Activated CD8-positive, alpha-beta memory T cell treated with anti-CD3 and anti-CD28 coated beads, Interleukin-2, amount 50 U/mL, for 48 hours (primary cell): ENCODE data around the gene TULP4.
"Not testable (repeated sequence)": the region's sequence is repeated elsewhere in the genome, so short reads cannot be mapped to it uniquely, and the experiment has no call there.

Experiments used
- DNase-seq: peaks from one replicate; pipeline ENCODE4 v3.0.0-alpha.2; 2020

The TULP4 gene

DNA sequence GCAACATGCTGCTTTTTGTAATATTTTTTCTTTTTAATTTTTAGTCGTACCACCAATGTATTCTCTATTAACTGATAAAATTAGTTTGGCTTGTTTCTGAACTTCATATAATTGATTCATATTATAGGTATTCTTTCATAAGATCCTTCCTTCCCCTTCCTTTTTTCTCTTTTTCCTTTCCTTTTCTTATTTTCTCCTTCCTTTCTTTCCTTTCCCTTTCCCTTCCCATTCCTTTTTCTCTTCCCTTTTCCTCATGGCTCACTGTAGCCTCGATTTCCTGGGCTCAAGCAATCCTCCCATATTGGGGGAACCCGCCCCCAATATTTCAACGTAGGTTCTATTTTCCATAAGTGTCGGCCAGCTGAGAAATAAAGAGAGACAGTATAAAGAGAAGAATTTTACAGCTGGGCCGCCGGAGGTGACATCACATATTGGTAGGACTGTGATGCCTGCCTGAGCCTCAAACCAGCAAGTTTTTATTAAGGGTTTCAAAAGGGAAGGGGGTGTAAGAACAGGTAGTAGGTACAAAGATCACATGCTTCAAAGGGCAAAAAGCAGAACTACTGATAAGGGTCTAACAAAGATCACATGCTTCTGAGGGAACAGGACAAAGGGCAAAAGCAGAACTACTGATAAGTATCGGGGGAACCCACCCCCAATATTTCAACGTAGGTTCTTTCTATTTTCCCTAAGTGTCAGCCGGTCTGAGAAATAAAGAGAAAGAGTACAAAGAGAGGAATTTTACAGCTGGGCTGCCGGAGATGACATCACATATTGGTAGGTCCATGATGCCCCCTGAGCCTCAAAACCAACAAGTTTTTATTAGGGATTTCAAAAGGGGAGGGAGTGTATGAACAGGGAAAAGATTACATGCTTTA, 16.1 kb upstream of the TULP4 start:
- not testable (repeated sequence) for DNase-seq

DNA sequence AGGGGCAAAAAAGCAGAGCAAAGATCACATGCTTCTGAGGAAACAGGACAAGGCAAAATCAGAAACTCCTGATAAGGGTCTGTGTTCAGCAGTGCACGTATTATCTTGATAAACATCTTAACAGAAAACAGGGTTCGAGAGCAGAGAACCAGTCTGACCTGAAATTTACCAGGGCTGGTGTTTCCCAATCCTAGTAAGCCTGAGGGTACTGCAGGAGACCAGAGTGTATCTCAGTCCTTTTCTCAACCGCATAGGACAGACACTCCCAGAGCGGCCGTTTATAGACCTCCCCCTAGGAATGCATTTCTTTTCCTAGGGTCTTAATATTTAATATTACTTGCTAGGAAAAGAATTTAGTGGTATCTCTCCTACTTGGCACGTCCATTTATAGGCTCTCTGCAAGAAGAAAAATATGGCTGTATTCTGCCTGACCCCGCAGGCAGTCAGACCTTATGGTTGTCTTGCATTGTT, 15.4 kb upstream of the TULP4 start:
- not testable (repeated sequence) for DNase-seq

DNA sequence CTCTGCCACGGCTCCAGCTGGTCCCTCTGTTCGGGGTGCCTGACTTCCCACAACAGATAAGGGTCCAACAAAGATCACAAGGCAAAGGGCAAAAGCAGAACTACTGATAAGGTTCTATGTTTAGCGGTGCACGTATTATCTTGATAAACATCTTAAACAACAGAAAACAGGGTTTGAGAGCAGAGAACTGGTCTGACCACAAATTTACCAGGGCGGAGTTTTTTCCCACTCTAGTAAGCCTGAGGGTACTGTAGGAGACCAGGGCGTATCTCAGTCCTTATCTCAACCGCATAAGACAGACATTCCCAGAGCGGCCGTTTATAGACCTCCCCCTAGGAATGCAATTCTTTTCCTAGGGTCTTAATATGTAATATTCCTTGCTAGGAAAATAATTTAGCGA, 14.6 kb upstream of the TULP4 start:
- not testable (repeated sequence) for DNase-seq

DNA sequence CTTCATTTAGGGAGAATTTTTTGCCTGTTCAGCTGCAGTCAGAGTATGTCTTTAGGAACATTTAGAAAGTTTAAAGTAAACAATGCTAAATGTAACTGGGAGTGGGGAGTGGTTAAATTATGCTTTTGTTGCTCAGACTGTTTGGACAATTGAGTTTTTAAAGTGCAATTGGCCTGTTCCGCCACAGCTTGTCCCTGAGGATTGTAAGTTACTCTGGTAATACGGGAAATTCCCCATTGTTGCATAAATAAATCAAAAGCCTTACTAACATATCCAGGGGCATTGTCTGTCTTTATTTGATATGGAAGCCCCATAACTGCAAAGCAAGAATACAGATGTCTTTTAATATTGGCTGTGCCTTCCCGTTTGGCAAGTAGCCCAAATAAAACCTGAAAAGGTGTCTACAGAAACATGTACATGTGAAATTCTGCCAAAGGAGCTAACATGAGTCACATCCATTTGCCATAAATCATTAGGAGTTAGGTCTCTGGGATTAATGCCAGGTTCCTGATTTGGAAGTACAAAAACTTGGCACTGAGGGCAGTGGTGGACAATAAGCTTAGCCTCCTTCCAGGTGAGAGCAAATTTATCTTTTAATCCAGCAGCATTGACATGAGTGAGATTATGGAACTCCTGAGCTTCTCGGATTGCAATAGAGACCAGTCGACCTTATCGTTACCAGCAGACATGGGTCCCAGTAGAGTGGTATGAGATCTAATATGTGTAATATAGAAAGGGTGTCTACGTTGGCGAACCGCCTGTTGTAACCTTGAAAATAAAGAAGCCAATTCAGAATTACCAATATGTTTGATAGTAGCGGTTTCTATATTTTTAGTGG, 11.7 kb upstream of the TULP4 start:
- not testable (repeated sequence) for DNase-seq

DNA sequence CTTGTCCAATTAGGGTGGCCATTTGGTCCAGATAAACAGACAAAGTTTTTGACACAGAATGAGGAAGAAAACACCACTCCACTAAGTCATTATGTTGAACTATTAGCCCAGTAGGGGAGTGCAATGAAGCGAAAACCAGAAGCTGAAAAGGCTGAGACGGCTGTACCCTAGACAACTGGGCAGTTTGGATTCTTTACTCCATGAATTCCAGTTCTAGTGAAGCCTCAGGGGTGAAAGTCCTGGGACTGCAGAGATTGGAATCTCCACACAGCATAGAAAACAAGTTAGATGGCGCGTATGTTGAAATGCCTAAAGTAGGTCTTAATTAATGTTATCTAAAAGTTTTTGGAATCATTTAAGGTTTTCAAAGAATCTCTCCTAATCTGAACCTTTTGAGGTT, 10.7 kb upstream of the TULP4 start:
- DNase-seq = not testable (repeated sequence)

DNA sequence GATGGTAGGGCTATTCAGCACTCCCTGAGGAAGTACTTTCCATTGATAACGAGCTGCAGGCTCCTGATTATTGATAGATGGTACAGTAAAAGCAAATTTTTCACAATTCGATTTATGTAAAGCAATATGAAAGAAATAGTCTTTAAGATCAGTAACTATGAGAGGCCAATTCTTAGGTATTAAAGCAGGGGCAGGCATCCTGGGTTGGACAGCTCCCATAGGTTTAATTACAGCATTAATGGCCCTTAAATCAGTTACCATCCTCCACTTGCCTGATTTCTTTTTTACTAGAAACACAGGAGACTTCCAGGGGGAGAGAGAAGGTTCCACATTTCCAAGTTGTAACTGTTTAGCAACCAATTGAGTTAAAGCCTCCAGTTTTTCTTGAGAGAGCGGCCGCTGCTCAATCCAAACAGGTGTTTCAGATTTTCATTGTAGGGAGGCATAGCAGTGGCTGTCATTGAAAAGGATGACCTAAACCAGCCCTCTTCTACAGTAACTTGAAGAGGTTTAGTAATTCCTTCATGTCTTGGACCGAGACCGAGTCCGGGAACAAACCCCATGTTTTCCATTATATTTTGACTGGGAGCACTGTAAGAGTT, 10.0 kb upstream of the TULP4 start:
- DNase-seq = not testable (repeated sequence)

DNA sequence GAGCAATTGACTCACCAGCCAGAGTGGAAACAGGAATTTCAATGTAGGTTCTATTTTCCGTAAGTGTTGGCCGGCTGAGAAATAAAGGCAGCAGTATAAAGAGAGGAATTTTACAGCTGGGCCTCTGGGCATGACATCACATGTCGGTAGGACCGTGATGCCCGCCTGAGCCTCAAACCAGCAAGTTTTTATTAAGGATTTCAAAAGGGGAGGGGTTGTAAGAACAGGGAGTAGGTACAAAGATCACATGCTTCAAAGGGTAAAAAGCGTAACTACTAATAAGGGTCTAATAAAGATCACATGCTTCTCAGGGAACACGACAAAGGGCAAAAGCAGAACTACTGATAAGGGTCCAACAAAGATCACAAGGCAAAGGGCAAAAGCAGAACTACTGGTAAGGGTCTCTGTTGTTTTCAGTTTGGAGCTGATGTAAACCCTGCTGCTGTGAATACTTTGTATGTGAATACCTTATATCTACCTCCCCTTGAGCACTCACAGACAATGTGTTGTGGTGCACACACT, 9.0 kb upstream of the TULP4 start:
- no peak for DNase-seq

DNA sequence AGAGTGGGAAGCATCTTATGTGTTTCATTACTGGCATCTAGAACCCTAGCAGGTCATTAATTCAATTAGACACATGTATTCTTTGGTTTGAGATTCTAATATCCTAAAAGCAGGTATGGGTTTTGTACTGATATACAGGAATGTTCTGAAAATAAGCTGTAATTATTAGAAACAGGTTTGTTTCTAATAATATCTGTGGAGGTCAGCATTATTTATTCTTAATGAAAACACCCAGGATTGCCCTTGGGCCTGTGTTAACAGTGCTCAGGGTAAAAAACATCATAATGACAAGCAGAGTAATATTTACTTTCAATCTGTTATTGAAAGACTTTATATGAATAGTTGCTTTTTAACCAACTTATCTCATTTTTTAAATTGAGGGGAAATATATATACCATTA, 8.0 kb upstream of the TULP4 start:
- no peak for DNase-seq

DNA sequence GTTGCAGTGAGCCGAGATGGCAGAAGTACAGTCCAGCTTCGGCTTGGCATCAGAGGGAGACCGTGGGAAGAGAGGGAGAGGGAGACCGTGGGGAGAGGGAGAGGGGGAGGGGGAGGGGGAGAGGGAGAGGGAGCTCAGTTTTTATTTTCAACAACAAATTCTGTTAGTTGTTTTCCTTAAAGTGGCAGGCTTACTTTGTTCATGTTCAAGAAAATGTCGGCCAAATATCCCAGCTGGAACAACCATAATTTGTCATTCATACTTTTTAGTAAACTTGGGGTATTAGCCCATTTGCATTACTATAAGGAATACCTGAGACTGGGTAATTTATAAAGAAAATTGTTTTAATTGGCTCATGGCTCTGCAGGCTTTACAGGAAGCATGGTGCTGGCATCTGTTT, 2.5 kb upstream of the TULP4 start:
- DNase-seq = no peak

DNA sequence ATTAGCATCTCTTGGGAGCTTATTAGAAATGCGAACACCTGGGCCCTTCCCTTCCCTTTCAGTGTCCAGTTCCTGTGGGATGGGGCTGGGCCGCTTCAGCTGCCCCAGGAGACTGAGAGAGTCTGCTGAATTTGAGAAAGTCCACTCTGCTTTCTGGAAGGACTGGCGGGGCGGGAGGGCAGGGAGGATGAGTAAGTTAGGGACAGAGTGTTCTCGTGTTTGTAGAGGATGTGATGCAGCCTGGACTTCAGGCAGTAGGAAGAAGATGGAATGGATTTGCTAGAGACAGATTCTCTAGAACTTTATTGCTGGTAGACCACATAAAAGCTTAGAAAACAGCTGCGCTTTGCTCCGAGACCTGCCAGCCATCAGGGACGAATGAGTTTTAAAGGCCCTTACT, 1.1 kb upstream of the TULP4 start:
- no peak for DNase-seq

DNA sequence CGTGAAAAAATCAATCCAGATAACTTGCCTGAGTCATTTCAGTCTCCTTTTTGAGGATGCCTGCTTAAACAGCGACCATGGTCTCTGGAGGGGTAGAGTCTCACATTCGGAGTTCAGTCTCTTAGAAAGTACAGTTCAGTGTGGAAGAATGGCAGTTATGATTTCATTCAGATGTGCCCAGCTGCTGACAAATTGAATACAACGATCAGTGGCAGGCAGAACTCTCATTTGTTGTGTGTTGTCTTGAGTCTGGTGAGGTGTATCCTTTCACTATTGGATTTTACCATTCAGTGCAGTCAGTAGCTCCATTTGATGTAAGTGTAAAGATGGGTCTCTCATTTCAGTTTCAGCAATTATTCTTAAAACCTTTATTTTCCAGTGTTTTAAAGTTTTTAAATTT, 639 bp upstream of the TULP4 start:
- no peak for DNase-seq

DNA sequence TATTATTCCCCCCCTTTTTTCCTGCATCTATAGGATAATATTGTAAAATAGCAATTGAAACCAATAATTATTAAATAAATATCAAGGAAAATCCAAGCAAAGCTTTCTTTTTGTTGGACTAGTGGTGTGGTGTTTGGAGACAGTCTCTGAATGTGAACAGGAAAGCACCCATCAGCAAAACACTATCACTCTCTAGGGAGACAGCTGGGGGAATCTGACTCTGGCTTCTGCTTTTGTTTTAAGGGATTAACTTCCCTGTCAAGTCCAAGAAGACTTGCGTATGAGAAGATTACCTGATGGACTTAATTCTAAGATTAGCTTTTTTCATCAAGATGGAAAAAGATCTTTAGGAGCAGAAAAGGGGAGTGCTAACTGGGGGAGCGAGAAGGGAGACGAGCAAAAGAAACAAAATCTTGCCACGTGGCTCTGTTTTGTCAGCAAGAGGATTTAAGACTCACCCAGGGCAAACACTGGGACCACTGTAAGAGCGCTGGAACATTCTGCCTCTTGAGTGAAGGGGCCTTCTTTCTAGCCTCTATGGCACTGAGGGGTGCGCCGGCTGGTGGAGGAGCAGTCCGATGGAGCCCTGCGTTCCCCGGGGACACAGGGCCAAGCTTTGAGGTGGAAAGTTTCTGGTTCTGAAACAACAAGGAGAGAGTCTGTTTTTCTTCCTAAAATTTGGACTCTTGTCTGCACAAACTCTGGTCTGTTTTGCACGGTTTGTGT, 570 bp downstream of the TULP4 start:
- no peak for DNase-seq

DNA sequence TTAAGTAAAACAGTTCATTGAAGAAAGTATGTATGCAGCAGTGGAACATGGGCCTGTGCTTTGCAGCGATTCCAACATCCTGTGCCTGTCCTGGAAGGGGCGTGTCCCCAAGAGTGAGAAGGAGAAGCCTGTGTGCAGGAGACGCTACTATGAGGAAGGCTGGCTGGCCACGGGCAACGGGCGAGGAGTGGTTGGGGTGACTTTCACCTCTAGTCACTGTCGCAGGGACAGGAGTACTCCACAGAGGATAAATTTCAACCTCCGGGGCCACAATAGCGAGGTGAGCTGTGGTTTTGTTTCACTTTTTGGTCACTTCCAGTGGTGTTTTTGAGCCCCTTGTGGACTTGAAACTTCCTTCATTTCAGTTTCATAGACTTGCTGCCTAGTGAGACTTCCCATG, 1.7 kb downstream of the TULP4 start:
- DNase-seq = no peak

DNA sequence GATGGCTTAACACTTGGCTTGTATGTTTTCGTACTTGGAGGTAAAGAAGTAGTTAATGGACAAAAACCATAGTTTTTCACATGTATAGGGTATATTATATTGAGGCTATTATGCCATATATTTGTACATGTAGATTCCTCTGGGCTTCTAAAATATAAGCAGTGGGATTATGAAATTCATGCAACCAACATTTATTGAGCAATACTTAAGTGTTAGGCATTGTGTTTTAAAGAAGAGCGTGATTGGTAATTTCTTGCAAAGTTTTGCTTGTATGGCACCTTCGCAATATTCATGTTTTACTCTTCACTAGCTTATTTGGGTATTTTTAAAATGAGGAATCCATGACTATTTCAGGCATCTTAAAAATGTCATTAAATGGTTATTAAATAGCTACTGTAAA, 2.5 kb downstream of the TULP4 start:
- DNase-seq = no peak

DNA sequence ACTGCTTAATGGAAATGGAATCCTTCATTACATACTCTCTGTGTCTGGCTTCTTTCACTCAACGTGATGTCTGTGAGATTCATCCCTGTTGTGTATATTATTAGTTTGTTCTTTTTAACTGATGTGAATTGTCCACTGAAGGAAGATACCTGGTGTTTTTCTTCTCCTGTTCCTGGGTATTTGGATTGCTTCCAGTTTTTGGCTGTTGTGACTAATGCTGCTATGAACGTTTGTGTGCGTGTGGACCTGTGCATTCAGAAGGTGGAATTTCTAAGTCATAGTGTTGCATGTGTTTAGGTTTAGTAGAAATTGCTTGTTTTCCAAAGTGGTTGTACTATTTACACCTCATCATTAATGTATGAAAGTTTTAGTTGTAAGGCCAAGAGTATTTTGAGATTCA, 3.8 kb downstream of the TULP4 start:
- DNase-seq = no peak

DNA sequence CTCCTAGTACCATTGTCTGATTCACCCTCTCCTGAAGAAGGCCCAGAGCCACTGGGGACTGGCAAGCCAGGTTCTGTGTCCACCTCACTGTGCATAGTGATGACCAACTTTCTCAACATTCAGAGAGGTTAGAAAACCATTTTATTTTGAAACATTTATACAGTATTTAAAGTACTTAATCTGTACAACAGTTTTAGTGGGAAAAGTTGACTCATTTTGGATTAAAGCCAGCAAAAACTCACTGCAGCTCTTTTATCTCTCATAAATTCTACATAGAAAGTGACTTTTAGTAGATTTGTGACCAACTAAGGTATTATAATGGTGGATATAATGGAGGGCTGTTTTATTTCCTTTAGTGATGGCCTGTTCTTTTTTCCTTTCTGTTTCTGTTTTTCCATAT, 9.7 kb downstream of the TULP4 start:
- no peak for DNase-seq

DNA sequence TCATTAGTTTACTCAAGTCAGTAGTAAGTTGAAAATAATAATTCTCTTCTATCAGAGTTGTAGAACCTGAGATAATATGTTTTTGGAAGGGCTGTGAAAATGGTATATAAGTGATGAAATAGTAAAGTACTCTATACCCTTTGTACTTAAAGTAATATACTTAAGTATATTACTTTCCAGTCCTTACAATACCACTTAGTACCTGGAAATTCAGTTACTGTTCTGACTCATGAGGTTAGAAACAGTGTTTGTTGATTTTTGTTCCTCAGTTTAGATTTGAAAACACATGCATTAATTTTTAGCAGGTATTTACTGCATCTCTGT, 10.1 kb downstream of the TULP4 start:
- DNase-seq = no peak

DNA sequence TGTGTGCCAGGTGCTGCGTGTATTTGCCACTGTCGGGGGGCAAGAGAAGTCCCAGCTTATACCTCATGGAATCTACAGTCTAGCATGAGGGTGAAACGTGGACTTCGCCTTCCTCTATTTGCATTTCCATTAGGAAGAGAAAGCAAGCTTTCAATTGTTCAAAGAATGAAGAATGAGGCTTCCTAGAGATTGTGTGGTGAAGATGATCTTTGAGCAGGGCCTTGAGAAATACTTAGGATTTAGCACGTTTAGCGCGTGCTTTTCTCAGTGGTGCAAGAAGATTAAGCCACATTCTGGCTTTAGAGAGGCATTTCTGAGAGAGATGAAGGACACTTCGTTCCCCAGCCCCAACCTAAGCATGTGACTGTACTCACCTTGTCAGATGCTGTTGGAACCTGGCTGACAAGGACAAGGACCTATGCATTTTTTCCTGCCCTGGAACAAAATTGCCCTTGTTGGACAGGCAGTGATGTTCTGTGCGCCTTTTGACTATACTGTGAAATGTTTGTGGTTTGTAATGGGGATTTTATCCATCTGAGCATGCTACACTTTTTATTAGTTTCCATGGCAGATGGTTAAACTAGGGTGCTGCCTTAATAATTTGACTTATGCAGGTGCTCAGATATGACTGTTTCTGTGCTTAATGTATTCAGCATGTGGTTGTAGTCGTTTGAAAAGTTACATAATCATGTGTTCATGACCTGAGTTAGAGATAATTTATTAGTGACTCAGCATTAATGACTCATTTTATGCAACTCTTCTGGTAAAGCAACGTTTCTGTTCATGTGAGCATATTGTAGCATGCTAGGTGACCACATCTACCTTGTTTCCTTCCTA, 10.7 kb downstream of the TULP4 start:
- no peak for DNase-seq

DNA sequence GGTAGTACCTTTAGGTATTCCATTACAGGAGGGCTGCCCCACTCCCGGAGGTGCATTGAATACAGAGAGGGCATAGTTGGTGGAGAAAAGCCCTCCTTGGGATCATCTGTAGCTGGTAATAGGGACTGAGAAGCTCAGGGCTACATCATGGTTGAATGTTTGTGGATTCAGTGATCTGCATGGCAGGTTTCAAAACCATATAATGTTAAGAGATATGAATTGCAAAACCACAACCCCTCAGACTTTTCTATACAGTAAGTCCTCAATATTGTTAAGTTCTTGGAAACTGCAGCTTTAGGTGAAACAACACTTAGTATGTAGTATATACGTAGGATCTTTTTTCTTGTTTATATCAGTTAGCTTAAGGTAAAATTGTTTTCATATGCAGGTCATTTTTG, 11.3 kb downstream of the TULP4 start:
- DNase-seq = no peak

DNA sequence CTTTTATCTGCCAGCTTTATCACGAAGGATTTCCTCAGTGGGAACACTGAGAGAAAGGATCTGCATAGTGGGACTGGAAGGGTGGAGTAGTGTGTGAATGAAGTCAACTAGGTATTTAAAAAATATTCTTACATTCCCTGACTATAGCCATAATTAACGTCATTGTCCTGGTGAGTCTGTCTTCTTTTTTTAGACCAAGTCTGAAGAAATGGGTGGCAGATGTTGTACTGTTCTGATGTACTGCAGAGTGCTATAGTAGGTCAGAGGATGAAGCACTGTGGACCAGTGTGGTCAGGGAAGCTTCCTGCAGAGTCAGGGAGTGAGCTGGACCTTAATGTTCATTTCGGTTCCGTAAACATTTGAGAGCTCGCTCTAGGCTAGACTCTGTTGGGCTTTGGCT, 11.9 kb downstream of the TULP4 start:
- DNase-seq = no peak

DNA sequence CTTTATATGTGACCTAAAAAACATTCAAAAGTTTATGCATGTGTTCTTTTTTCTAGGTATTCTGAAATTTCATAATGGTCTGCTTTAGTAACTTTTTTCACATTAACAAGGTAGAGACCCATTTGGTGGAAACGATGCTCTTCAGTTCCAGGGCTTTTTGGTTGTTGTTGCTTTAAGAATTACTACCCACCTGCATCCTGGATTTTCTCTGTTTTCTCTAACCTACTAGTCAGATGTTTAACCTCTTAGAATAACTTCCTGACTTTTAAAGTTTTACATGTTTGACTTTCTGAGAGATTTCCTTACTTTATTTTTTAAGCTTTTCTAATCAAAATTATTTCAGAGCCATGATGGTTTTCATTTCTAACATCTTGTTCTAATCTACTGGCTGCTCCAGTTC, 14.9 kb downstream of the TULP4 start:
- DNase-seq = no peak

DNA sequence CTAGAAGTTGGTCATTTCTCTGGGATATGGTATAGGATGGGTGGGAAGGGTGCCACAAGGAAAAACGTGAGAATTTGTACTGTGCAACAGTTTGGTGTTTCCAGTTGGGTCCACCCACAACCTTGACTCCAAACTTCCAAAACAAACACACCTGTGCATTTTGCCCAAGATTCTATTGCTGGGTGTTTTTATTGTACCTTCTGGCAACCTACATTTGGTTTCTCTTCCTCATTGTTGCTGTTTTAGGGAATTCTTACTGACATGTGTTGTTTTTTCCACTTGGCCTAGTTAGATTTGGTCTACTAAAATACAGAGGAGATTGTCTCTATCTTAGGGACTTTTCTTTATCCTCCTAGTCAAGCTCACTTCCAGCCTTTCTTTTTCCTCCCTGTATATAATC, 16.7 kb downstream of the TULP4 start:
- DNase-seq = no peak
